GM12875 (cell line): Measurements from ENCODE around the gene STRN.
A peak's percentile ranks its signal among the peaks of the same experiment; 100 is the strongest.

ENCODE experiments used
- H3K4me3 ChIP-seq: one replicate; pipeline ENCODE4 v1.5.1; 2011; ENCODE audit warnings: low read depth, low read length, control low read depth
- CTCF ChIP-seq: IDR thresholded peaks from 2 replicates; pipeline ENCODE4 v1.5.1; 2011; ENCODE audit warnings: low read depth, mild to moderate bottlenecking, control low read depth, inconsistent platforms, low read length, moderate library complexity, borderline replicate concordance; ENCODE audit not compliant: insufficient read depth

The STRN gene

GRCh38 chr2:36973320-36973719, 7.0 kb upstream of the STRN start:
- H3K4me3 ChIP-seq: no peak overlapping the region
- TF ChIP-seq CTCF: no peak

GRCh38 chr2:36971990-36972389, 5.7 kb upstream of the STRN start:
- no peak overlapping the region for H3K4me3 ChIP-seq
- TF ChIP-seq CTCF: no peak

GRCh38 chr2:36967236-36967876, 1.0 kb upstream of the STRN start:
- H3K4me3 ChIP-seq: peak overlapping the region; percentile 56
- no peak for TF ChIP-seq CTCF

GRCh38 chr2:36965751-36966369, 476 bp downstream of the STRN start:
- peak overlapping the region; percentile 76 for H3K4me3 ChIP-seq
- TF ChIP-seq CTCF: no peak

- no peak overlapping the region for H3K4me3 ChIP-seq
- TF ChIP-seq CTCF: no peak
These were observed 1.1 kb downstream of the STRN start for GRCh38 chr2:36965206-36965605.

- H3K4me3 ChIP-seq: no peak overlapping the region
- no peak for TF ChIP-seq CTCF
These were observed 1.8 kb downstream of the STRN start for GRCh38 chr2:36964496-36965058.

GRCh38 chr2:36963734-36964133, 2.6 kb downstream of the STRN start:
- H3K4me3 ChIP-seq: no peak overlapping the region
- TF ChIP-seq CTCF: no peak
